ENCODE results near the gene TBC1D8.

The TBC1D8 gene

DNA sequence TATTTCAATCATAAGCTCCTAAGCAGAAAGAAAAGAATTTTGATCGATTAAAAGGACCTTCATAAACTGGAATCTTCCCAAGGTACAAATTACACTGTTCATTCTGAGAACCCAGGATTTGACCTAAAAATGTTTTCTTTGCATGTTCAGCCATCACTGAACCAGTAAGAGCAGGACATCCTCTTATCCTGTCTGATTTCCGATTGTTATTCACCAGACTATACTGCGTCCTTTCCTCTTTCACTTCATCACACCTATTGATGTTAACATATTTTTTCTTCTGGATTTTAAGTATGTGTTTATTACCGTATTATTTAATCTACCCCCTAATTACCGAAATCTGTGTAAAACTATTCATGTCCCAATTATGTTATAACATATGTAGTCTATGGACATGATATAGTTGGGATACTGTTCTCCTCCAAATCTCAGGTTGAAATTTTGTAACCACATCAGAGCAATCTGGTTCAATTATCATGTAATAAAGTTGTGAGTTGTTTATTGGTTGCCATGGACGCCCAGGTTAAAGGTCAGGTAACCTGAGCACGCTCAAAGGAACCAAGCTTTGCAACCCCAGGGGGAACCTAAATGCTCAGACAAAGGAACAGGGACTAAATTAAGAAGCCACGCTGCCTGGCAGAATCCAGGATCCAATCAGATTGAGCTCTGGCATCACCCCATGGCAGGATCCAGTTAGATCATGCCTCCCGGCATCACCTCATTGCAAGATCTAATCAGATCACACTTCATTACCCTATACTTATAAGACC, 11.6 kb upstream of the TBC1D8 start:
- no peak for DNase-seq (ENCODE audit: low read depth)

DNA sequence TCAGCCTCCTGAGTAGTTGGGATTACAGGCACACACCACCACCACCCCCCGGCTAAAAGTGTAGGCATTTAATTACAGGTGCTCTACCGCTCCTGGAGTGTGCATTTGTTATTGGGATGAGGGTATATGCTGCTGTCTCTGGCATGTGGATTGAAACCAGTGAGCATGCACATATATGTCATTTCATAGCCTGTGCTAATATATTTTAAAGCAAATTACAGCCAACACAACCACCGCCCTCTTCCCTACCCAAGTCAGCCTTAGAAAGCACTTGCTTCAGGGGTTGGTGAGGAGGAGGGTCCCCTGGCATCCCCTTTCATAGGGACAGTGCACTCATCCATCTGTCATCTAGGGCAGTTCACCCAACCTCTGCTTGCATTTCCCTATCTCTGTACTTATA, 10.5 kb upstream of the TBC1D8 start:
- DNase-seq (ENCODE audit: low read depth): no peak

DNA sequence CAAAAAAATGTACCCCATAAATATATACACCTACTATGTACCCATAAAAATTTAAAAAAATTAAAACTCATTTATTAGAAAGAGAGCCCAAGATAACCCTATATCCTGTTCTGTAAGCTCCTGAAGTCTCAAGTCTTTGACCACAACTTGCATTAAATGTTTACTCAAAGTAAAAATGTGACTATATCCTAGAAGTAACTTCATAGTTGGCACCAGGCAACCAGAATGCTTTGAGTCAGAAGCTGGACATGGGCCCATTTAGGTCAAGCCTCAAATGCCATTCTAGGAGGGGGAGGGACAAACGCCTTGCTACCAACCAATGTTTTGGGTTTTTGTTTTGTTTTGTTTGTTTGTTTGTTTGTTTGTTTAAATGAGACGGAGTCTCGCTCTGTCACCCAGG, 9.3 kb upstream of the TBC1D8 start:
- DNase-seq (ENCODE audit: low read depth): no peak

DNA sequence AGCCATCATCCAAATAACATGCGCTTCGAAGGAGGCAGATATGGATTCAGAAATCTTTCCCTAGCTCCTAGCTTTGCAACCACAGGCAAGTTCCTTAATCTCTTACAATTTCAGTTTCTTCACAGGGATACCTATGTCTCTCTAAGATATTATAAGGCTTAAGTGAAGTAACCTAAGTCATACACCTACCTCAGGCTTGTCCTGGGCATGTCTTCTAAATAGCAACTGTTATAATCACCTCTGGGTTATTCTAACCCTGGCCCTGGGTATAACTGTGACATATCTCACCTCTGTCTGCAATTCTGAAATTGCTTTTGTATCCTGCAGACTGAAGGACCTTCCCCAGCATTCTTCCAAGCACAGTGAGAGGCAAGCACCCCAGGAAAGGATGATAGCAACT, 8.3 kb upstream of the TBC1D8 start:
- DNase-seq (ENCODE audit: low read depth): no peak

DNA sequence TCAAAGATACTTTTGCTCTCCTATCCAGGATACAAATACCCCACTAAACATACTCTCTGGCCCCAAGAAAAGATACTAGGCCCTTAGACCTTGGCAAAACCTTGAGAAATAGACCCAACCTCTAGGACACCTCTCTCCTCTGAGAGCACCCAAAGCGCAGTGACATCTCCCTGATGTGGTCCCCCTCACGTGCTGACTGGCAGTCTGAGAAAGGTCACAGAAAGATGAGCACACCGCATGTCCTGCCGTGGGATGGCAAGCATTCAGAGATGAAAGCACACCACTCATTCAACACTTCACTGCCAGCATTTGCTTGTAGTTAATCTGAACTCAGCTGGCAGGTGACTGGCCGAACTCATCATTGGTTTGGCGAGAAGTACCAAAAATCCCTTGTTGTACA, 6.1 kb upstream of the TBC1D8 start:
- DNase-seq (ENCODE audit: low read depth): no peak

DNA sequence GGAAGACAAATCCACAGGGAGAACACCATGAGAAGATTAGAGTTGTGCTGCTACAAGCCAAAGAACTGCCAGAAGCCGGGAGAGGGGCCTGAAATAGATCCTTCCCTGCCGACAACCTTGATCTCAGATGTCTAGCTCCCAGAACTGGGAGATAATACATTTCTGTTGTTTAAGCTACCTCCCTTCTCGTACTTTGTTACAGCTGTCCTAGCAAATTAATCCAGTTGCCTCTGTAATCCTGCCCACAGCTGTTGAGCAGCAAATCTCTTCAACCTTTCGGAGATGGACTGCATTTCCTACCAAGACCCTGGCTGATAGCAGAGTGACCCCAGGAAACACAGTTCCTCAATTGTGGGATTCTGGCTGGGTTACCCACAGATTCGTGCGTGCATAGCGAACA, 2.6 kb upstream of the TBC1D8 start:
- DNase-seq (ENCODE audit: low read depth): no peak

DNA sequence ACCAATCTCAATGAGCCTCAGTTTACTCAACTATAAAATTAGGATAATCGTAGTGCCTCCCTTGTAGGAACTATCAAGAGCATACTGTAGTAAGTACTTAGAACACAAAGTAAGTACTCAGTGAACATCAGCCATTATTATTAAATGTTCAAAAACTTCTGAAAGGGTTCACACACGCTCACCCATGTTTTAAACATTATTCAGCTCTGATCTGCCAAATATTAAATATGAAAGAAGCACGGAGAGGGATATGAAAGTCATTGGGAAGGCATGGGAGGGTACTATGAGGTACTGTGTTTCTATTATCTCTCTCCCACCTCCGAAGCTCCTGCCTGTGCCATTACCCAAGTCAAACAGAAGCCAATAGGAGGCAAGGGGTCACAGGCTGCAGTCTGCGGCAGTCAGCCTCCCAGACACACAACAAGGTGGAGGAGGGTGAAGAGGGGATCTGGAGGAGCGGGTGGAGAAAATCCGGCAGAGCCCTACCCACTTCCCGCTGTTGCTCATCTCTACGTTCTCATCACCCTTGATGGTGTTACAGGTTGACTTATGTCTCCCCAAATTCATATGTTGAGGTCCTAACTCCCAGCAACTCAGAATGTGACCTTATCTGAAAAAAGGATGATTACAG, 2.0 kb upstream of the TBC1D8 start:
- DNase-seq (ENCODE audit: low read depth): no peak

DNA sequence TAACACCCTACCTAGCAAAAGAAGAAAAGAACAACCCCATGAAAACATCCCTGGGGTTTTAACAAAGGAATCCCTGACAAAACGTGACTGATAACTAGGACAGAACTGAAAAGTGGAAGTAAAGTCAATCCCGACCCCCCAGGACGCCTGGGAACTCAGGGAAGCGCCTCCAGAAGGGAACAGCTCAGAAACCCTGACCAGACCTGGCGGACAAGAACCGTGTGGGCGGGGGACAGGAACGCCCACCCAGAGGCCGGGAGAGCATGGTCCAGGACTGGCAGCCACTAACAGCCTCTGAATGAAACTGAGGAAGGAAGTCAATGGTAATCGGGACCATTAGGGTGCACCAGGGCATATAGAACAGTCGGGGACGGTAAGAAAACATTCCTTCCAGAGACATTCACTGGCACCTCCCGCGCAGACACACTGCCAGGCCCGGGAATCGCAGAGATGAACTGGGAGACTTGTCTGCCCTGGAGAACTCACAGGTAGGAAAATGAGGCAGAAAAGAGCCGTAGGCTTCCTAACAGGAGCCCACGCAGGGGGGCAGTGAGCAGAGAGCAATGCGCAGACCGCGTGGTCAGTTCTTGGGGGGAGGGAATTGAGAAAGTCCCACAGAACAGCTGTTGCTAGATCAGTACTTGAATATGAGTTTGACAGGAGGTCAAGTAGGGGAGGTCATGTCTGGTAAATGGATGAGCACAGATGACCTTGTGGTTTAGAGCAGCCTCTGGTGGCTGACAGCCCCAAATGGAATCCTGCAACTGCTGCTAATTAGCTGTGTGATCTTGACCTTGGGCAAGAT, 1.3 kb upstream of the TBC1D8 start:
- DNase-seq (ENCODE audit: low read depth): no peak

DNA sequence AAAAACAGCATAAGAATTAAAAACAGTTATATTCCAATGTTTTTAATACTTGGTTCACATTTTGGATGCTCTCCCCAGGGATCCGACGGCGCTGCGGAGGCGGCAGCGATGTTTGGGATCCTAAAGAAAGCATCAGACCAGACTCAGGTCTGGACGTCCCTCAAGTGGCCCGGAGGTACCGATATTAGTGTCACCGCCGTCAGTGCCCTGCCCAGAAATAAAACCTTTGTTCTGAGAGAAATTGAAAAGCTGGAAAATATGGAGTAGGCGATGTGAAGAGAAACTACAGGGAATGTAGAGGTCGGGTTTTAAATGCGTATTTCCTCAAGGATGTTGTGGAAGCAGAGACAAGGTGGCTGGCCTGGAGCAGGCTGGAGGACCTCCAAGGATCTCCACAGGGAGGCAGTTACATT, 683 bp upstream of the TBC1D8 start:
- DNase-seq (ENCODE audit: low read depth): no peak

DNA sequence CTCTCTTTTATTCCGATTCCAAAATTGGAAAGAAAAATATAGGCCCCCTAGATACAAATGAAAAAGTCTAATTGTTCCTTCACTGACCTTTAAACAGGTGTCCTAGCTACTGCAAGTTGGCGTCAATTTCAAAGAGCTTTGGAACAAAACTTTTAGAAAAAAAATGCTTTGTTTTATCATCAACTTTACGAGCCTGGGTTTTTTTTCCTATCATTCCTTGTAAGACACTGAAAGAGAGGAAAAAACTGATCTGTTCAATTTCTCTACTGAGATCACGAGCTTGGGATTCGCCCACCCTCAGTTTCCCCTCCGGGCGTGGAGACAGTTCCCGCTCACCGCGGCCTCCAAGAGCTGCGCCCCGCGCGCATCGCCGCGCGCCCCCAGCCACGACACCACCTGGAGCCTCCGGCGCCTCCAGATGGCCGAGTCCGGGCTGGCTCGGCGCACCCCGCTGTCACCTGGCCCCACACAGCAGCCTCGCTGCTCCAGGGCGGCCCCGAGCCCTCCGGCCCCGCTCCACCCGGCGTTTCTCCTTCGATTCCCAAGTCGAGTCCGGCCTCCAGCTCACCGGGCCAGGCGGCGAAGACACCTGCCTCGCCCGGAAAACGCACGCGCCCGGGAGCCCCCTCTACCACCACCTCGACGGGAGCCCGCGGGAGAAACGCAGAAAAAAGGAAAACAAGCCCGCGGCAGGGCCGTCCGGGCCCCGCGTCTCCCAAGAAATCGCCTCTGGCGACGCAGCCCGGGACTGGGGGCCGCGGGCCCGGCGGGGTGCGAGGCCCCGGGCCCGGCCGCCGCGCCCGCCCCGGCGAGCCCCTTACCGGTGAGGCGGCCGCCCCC, 656 bp downstream of the TBC1D8 start:
- DNase-seq (ENCODE audit: low read depth): no peak

DNA sequence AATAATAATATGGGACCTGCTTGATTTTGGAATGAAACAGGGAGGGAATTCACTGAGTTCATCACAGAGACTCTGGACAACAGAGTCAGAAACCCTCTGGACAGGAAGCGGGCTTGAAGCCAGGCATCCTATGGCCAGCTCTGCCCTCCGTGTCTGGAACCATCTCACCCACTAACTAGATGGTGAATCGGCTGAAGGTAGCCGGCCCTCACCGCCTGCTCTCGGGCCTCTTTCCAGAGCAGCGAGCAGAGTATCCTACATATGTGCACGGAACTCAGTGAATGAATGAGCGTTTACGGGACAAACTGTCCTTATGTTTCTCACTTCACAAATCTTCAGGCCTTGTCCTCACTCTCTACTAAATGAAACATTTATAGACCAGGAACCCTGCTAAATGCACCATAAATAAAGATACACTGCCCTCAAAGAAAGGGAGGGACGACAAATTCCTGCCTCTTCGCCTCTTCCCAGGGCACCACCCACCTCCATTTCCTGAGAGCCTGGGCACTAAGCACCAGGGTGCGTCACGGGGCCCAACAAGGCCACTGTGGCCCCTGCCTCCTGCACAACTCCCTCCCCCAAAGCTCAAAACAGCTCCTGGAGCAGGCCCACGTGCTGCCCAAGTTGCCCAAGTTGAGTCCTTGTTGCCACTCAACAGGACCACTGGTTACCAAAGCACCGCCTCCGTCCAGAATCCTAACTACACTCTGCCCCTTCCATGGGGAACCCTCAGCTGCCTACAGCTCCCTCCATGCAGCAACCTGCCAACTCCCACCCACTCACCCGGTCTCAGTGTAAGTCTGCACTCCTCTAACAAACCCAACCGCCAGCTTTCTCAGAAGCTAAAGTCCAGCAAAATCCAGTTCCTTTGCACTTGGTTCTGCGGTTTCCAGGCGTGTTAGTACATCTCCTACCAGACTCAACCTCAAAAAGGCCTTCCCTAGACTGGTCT, 1.7 kb downstream of the TBC1D8 start:
- DNase-seq (ENCODE audit: low read depth): no peak

DNA sequence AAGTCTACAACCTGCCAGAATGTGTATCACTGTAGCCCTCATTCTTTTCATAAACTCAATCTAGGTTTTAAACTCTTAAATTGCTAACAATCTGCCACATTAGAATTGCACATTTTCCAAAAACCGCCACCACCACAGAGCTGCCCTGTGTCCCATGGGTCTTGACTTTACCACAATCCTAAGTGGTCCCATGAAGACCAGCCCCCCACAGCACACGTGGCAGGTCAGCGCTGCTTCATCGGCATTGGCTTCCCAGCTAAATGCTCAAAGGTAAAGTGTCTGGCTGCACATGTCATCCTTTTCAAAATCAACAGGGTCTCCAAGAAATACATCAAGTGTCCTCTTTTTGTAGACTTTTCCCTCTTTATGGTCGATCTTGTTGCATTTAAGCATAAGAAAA, 2.4 kb downstream of the TBC1D8 start:
- no peak for DNase-seq (ENCODE audit: low read depth)

DNA sequence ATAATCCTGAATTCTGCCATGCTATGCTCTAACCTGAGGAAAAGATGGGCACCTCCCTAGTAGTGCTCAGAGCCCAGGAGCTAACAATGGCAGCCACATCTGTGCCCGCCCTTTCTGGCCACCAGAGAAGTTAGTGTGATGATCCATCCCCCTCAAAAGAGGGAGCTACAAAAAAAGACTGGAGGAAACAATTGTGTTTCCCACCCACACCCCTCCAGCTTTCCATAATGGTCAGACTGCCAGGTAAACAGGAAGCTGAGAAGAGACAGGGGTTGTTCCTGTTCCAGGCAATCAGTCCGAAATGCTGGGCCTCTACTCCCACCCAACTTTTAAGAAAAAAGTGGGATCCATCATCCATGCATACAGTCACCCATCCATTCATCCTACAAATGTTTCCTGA, 3.2 kb downstream of the TBC1D8 start:
- no peak for DNase-seq (ENCODE audit: low read depth)

DNA sequence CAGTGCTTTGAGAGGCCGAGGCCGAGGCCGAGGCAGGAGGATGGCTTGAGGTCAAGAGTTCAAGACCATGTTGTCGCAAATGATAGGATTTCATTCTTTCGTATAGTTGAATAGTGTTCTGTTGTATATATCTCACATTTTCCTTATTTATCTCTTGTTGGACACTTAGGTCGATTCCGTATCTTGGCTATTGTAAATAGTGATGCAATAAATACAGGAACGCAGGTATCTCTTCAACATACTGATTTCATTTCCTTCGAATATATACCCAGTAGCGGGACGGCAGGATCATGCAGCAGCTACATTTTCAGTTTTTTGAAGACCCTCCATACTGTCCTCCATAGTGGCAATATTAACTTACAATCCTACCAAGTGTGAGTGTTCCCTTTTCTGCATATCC, 4.1 kb downstream of the TBC1D8 start:
- no peak for DNase-seq (ENCODE audit: low read depth)

DNA sequence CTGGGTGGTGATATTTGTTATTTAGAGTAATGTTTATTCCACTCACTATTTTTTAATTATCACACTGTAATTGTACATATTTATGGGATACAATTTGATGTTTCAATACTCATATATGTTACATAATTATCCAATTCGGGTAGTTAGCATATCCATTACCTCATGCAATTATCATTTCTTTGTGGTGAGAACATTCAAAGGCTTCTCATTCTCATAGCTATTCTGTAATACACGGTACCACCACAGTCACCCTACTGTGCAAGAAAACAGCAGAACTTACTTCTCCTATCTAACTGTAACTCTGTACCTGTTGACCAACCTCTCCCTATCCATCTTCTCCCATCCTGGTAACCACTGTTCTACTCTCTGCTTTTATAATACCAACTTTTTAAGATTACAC, 4.6 kb downstream of the TBC1D8 start:
- DNase-seq (ENCODE audit: low read depth): no peak

DNA sequence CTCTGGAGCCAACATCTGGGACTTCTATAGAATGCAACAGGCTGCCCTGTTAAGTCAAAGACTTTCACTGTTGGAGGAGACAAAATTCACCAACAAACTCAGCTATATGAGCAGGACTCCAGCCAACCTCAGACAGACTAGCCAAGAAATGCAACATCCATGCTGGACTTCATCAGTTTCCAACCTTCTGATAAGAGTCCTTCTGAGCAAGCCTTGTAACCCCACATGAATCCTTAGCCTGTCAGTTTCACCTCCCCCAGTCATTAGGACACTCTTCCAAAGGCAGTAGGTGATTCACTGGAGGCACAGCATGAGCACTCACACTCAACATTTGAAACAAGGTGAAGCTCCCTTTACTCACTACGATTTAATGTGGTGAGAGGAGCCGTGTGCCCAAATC, 5.8 kb downstream of the TBC1D8 start:
- no peak for DNase-seq (ENCODE audit: low read depth)

DNA sequence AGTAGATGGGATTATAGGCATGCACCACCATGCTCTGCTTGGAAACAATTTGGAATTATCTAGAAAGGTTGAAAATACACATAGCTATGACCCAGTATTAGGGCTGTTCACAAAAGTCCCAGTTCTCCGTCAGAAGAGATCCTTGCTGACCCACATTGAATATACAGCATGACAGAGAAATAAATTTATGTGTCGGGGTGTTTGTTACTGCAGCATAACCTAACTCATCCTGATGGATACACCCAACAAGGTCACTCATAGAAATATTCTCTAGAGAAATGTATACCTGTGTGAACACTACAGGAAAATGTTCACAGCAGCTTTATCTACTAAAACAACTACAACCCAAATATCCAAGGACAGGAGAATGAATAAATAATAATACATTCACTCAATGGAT, 9.0 kb downstream of the TBC1D8 start:
- no peak for DNase-seq (ENCODE audit: low read depth)

DNA sequence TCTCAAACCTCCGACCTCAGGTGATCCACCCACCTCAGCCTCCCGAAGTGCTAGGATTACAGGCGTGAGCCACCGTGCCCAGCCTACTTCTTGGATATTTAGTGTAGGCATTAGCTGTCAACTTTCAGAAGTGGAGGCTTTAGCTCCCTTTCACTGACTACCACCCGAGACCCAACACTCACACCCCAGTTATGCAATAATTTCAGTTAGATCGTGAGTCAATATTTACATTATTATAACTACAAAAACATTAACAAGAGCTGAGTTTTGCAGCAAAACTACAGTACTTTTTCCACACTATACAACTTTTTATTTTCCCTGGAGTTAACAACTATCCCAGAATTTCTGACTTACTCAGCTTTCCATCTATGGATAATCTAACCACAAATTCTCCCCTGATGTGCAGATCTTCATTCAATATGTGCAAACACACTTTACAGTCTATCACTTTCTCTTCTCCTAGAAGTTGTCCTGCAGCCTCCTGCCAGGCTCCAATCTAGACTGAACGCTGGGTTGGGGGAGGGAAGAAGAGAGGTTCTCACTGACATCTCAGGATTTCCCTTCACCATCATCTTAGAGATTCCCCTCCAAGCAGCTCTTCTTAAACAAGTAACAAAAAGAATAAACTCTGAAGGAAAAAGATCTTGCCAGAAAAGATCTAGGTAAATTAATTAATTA, 10.1 kb downstream of the TBC1D8 start:
- DNase-seq (ENCODE audit: low read depth): no peak

DNA sequence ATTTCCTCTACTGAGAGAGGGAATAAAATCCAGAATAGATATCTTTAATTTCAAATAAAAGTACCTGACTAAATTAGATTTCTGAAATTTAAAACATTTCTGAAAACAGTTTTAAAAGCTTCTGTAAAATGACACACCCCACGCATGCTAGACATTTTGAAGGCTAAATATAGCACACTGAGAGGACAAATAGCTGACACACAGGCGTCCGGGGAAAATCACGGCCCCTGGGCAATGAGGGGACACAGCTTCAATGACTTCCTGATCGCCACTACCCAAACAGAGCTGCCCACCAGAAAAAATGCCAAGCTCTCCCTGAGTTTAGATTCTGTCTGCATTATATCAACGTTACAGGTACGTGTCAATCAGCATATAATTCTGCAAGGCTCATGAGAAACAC, 10.9 kb downstream of the TBC1D8 start:
- no peak for DNase-seq (ENCODE audit: low read depth)

DNA sequence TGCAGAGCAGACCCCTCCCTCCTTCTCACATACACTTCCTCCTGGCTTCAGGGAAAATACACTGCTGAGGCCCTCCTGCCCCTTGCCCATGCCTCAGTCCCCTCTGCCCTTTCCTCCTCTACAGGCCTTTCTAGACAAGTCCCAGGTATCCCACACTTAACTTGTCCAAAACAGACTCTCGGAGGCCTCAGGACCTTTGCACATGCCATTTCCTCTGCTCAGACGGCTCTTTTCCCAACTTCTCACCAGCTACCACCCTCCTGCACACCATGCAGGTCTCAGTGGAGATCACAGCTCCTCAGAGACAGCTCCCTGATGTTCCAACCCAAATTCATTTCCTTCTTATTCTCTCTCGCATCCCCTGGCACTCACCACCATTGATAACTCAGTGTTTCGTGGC, 11.7 kb downstream of the TBC1D8 start:
- DNase-seq (ENCODE audit: low read depth): no peak
